Mesothelial cell of epicardium (in vitro differentiated cells): ENCODE measurements around the gene RNF169. TPM values are rescaled to one million over a fixed set of nuclear protein-coding genes. Genes with fewer than 3 reads are reported as not detected.
A peak's percentile ranks its signal among the peaks of the same experiment; 100 is the strongest.
"Not testable (repeated sequence)": the region's sequence is repeated elsewhere in the genome, so short reads cannot be mapped to it uniquely, and the experiment has no call there.

Experiments used
- DNase-seq, 2 experiments: peaks; one replicate each; pipeline ENCODE4 v3.0.0; 2021; ENCODE audit warnings: low spot score in 2 of 2; ENCODE audit not compliant: unreplicated experiment in 2 of 2
- H3K27ac Mint-ChIP-seq: 2 replicates; pipeline ENCODE4 v1.8.0; 2021; ENCODE audit warnings: mixed read lengths
- H3K27me3 Mint-ChIP-seq: 2 replicates; pipeline ENCODE4 v1.8.0; 2021; ENCODE audit warnings: low read depth, mixed read lengths
- H3K36me3 Mint-ChIP-seq: 2 replicates; pipeline ENCODE4 v1.8.0; 2021; ENCODE audit warnings: mixed read lengths
- H3K4me1 Mint-ChIP-seq: 2 replicates; pipeline ENCODE4 v1.8.0; 2021; ENCODE audit warnings: mixed read lengths
- H3K4me3 Mint-ChIP-seq: 2 replicates; pipeline ENCODE4 v1.8.0; 2021; ENCODE audit warnings: mild to moderate bottlenecking, moderate library complexity, mixed read lengths
- H3K9me3 Mint-ChIP-seq: 2 replicates; pipeline ENCODE4 v1.8.0; 2021; ENCODE audit warnings: mixed read lengths
- CTCF ChIP-seq: fragments of 200-600 bp; sonication (generic); IDR thresholded peaks from one replicate; pipeline ENCODE4 v1.5.0; 2021; ENCODE audit warnings: antibody characterized with exemption; ENCODE audit not compliant: unreplicated experiment
- total RNA-seq: library from RNA; stranded (reverse); gene quantifications from 3 replicates; pipeline ENCODE4 v1.2.1, GENCODE V29; 2021

The RNF169 gene
- total RNA-seq, 1 donor from 2014 or later: 24.2 TPM

- Mint-ChIP-seq H3K4me3 (peak overlapping the region; percentile 78), H3K36me3 (no peaks in the 10 kb centered on the region), H3K27ac (peak overlapping the region; percentile 90), H3K9me3 (no peaks in the 10 kb centered on the region), H3K27me3 (no peaks in the 10 kb centered on the region), H3K4me1 (peaks cover 38% of the 10 kb centered on the region)
- no peak for DNase-seq
- no peak for TF ChIP-seq CTCF
Observed at GRCh38 chr11:74749965-74750296, 1.3 kb downstream of the RNF169 start.

DNA sequence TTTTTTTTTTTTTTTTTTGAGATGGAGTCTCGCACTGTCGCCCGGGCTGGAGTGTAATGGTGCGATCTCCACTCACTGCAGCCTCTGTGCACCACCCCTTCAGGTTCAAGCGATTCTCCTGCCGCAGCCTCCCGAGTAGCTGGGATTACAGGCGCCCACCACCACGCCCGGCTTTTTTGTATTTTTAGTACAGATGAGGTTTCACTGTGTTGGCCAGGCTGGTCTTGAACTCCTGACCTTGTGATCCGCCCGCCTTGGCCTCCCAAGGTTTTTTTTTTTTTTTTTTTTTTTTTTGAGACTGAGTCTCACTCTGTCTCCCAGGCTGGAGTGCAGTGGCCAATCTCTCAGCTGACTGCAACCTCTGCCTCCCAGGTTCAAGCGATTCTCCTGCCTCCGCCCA, 1.9 kb downstream of the RNF169 start:
- H3K4me3 Mint-ChIP-seq: peak overlapping the region; percentile 78
- not testable (repeated sequence) for H3K27ac Mint-ChIP-seq, H3K36me3 Mint-ChIP-seq

DNA sequence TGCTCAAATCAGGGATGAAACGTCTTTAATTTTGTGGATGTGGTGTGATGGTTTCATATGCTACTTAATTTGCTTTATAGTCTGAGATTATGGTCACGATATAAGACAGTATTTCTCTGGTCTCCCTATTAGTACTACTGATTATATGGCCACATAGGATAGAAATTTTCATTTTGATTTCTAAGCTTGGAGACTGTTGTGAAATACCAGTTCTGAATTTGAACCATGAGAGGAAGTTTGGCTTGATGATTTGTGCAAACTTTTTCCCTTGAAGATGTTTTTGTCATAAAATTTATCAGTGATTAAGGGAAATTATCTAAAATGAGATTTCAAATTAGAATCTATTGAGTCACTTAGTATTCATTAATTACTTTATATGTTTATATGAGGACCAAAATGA, 2.7 kb downstream of the RNF169 start:
- Mint-ChIP-seq H3K4me3 (peak overlapping the region; percentile 34), H3K27ac (no peak overlapping the region), H3K4me1 (peaks cover 46% of the 10 kb centered on the region), H3K27me3 (no peaks in the 10 kb centered on the region), H3K36me3 (peaks cover under 1% of the 10 kb centered on the region), H3K9me3 (peaks cover under 1% of the 10 kb centered on the region)
- no peak for DNase-seq
- TF ChIP-seq CTCF: no peak

More for the DNA sequence above, 1.9 kb downstream of the RNF169 start:
- not testable (repeated sequence) for H3K27me3 Mint-ChIP-seq, DNase-seq, H3K9me3 Mint-ChIP-seq
- peaks cover 44% of the 10 kb centered on the region for H3K4me1 Mint-ChIP-seq

DNA sequence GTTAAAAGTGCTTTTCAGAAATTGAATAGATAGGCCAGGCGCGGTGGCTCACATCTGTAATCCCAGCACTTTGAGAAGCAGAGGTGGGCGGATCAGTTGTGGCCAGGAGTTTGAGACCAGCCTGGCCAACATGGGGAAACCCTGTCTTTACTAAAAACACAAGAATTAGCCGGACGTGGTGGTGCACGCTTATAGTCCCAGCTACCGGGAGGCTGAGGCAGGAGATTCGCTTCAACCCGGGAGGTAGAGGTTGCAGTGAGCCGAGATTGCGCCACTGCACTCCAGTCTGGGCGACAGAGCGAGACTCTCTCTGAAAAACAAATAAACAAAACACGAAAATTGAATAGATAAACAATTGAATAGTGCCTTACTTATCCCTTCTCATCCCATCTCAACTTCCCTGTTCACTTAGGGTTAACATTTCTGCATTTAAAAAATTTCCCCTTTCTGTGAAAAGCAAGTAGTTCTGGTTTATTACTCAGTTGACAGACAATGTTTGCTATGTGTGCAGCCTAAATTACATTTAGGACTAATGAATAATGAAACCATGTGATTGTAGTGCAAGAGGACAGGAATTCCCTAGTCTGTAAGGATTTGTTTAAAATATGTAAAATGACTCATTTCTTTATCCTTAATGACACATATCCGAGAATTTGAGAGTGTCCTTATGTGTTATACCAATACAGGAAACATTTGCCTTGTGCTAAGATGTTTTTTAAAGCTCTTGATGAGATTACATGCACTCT, 6.0 kb downstream of the RNF169 start:
- peaks cover 5% of the 10 kb centered on the region for H3K36me3 Mint-ChIP-seq
- no peak for TF ChIP-seq CTCF
- no peak for DNase-seq
- H3K27me3 Mint-ChIP-seq: no peaks in the 10 kb centered on the region
- H3K4me1 Mint-ChIP-seq: peaks cover 33% of the 10 kb centered on the region
- peaks cover 5% of the 10 kb centered on the region for H3K9me3 Mint-ChIP-seq
- no peak overlapping the region for H3K4me3 Mint-ChIP-seq
- peak overlapping the region; percentile 67 for H3K27ac Mint-ChIP-seq

- H3K36me3 Mint-ChIP-seq: peaks cover 5% of the 10 kb centered on the region
Observed at GRCh38 chr11:74755395-74755995, 6.8 kb downstream of the RNF169 start.

More at GRCh38 chr11:74755395-74755995, 6.8 kb downstream of the RNF169 start:
- Mint-ChIP-seq H3K9me3 (peaks cover 5% of the 10 kb centered on the region), H3K27me3 (no peaks in the 10 kb centered on the region), H3K27ac (no peak overlapping the region), H3K4me1 (peaks cover 28% of the 10 kb centered on the region), H3K4me3 (no peak overlapping the region)
- no peak for DNase-seq
- no peak for TF ChIP-seq CTCF
